ENCODE data around the gene ZNF827.

ZNF827 gene

DNA sequence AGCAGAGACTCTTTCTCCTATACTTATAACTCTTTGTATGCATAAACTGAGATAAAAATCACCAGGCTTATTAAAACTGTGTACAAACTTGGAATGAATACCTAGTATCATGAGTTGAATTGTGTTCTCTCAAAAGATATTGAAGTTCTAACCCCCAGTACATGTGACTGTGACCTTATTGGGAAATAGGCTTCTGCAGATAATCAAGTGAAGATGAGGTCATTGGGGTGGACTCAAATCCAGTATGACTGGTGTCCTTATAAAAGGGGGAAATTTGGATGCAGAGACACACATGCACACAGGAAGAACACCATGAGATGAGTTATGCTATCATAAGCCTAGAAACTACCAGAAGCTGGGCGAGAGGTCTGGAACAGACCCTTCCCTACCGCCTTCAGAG is 26.2 kb downstream of the ZNF827 start:
- no peaks in the 10 kb centered on the region for H3K27me3 ChIP-seq (ENCODE audit: low read length)
- no peaks in the 10 kb centered on the region for H3F3A ChIP-seq (ENCODE audit: insufficient read depth)
- H4K20me1 ChIP-seq (ENCODE audit: low read depth, low read length), result peaks cover 28% of the 10 kb centered on the region; the same call in 1 of the 2 replicates
- H3K9me3 ChIP-seq (ENCODE audit: insufficient read depth, low read length), result no peaks in the 10 kb centered on the region
- no peak overlapping the region for H3K27ac ChIP-seq (ENCODE audit: low read depth, low read length)
- no peak overlapping the region for H2AFZ ChIP-seq (ENCODE audit: low read depth, low read length, severe bottlenecking)
- H3K36me3 ChIP-seq (ENCODE audit: low read length), result no peaks in the 10 kb centered on the region
- H3K9ac ChIP-seq (ENCODE audit: low read length), result no peak overlapping the region
- no peak overlapping the region for H3K4me3 ChIP-seq (ENCODE audit: insufficient read depth, low read length, poor library complexity, severe bottlenecking)
- no peaks in the 10 kb centered on the region for H3K9me2 ChIP-seq (replicated peaks; ENCODE audit: insufficient read depth, low read length)
- TF ChIP-seq, protein P1, sequence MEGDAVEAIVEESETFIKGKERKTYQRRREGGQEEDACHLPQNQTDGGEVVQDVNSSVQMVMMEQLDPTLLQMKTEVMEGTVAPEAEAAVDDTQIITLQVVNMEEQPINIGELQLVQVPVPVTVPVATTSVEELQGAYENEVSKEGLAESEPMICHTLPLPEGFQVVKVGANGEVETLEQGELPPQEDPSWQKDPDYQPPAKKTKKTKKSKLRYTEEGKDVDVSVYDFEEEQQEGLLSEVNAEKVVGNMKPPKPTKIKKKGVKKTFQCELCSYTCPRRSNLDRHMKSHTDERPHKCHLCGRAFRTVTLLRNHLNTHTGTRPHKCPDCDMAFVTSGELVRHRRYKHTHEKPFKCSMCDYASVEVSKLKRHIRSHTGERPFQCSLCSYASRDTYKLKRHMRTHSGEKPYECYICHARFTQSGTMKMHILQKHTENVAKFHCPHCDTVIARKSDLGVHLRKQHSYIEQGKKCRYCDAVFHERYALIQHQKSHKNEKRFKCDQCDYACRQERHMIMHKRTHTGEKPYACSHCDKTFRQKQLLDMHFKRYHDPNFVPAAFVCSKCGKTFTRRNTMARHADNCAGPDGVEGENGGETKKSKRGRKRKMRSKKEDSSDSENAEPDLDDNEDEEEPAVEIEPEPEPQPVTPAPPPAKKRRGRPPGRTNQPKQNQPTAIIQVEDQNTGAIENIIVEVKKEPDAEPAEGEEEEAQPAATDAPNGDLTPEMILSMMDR (IDR thresholded peaks at IDR 0.05; ENCODE audit: insufficient read depth, low read length, poor library complexity, severe bottlenecking), result no peak
- no peak for TF ChIP-seq EZH2phosphoT487 (conservative IDR thresholded peaks at IDR 0.05; ENCODE audit: low read length)
- H3K4me2 ChIP-seq (ENCODE audit: low read depth, low read length, poor library complexity, severe bottlenecking), result no peak overlapping the region
- peaks cover 100% of the 10 kb centered on the region for H3K79me2 ChIP-seq (ENCODE audit: insufficient read depth, low read length)

DNA sequence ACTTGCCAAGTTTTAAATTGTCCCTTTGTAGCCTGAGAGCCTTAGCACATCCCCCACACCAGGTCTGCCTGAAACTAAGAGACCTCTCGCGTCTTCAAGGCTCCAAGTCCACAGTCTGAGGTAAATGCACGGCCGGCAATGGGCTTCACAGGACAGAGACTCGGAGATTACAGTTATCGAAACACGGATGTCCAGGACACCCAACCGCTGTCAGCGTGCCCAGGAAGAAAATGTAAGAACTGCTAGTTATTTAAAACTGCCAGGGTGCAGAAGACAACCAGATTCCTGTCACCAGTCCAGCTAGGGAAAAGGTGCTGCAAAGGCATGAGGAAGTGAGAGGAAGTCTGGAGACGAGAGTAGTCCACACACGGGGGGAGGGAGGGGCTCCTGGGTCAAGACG is 28.9 kb downstream of the ZNF827 start:
- Histone ChIP-seq H3K4me3 (ENCODE audit: insufficient read depth, low read length, poor library complexity, severe bottlenecking) (no peak overlapping the region), H3K27ac (ENCODE audit: low read depth, low read length) (no peak overlapping the region), H3F3A (ENCODE audit: insufficient read depth) (no peaks in the 10 kb centered on the region), H3K79me2 (ENCODE audit: insufficient read depth, low read length) (peaks cover 100% of the 10 kb centered on the region), H3K27me3 (ENCODE audit: low read length) (no peaks in the 10 kb centered on the region), H4K20me1 (ENCODE audit: low read depth, low read length) (peaks cover 28% of the 10 kb centered on the region; the same call in 1 of the 2 replicates), H3K4me2 (ENCODE audit: low read depth, low read length, poor library complexity, severe bottlenecking) (no peak overlapping the region), H3K9me3 (ENCODE audit: insufficient read depth, low read length) (no peaks in the 10 kb centered on the region), H3K9me2 (replicated peaks; ENCODE audit: insufficient read depth, low read length) (no peaks in the 10 kb centered on the region), H3K36me3 (ENCODE audit: low read length) (no peaks in the 10 kb centered on the region), H3K9ac (ENCODE audit: low read length) (no peak overlapping the region), H2AFZ (ENCODE audit: low read depth, low read length, severe bottlenecking) (no peak overlapping the region)
- TF ChIP-seq, protein P1 (IDR thresholded peaks at IDR 0.05; ENCODE audit: insufficient read depth, low read length, poor library complexity, severe bottlenecking), result no peak
- TF ChIP-seq EZH2phosphoT487 (conservative IDR thresholded peaks at IDR 0.05; ENCODE audit: low read length), result no peak

DNA sequence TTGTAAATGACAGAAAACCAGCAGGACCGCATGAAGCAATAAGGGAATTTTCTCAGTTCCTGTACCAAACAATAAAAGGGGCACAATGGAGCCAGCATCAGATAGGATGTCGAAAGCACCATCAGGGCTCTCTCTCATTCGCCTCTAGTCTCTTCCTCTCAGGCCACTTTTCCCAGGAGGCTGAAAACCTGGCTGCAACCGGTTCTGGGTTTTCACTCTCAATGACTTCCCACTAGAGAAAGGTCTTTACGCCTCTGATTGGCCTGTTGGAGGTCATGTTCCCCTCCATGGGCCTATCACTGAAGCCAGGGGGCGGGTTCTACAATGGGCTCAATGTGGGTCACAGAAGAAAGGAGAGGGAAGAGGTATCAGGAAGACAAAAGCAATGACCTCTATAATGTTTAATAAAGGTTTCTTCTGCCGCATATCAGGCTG is 29.3 kb downstream of the ZNF827 start:
- Histone ChIP-seq H2AFZ (ENCODE audit: low read depth, low read length, severe bottlenecking) (no peak overlapping the region), H3K36me3 (ENCODE audit: low read length) (no peaks in the 10 kb centered on the region)

More for the DNA sequence above, 29.3 kb downstream of the ZNF827 start:
- Histone ChIP-seq H3K9me2 (replicated peaks; ENCODE audit: insufficient read depth, low read length) (no peaks in the 10 kb centered on the region), H3K9me3 (ENCODE audit: insufficient read depth, low read length) (no peaks in the 10 kb centered on the region), H3F3A (ENCODE audit: insufficient read depth) (no peaks in the 10 kb centered on the region), H4K20me1 (ENCODE audit: low read depth, low read length) (peaks cover 28% of the 10 kb centered on the region; the same call in 1 of the 2 replicates), H3K4me3 (ENCODE audit: insufficient read depth, low read length, poor library complexity, severe bottlenecking) (no peak overlapping the region), H3K4me2 (ENCODE audit: low read depth, low read length, poor library complexity, severe bottlenecking) (no peak overlapping the region), H3K79me2 (ENCODE audit: insufficient read depth, low read length) (peaks cover 100% of the 10 kb centered on the region), H3K27ac (ENCODE audit: low read depth, low read length) (no peak overlapping the region), H3K9ac (ENCODE audit: low read length) (no peak overlapping the region), H3K27me3 (ENCODE audit: low read length) (no peaks in the 10 kb centered on the region)
- TF ChIP-seq EZH2phosphoT487 (conservative IDR thresholded peaks at IDR 0.05; ENCODE audit: low read length), result no peak
- TF ChIP-seq, protein P1 (IDR thresholded peaks at IDR 0.05; ENCODE audit: insufficient read depth, low read length, poor library complexity, severe bottlenecking), result no peak
